GM12892 (cell line): ENCODE data around the gene FOXO3.

Experiments
- POLR2A ChIP-seq: IDR thresholded peaks from 2 replicates; pipeline ENCODE4 v1.6.1; 2011; ENCODE audit warnings: low read depth, low read length, control low read depth
- POLR2AphosphoS5 ChIP-seq: IDR thresholded peaks from 2 replicates; pipeline ENCODE4 v1.6.1; 2011; ENCODE audit warnings: low read depth, low read length, control low read depth

GRCh38 chr6:108667993-108668392 lies 107.3 kb downstream of the FOXO3 start:
- TF ChIP-seq POLR2AphosphoS5 (no peak), POLR2A (no peak)
